Measurements from ENCODE around the gene SERPINE2. TPM values are rescaled to one million over a fixed set of nuclear protein-coding genes. Genes with fewer than 3 reads are reported as not detected.

The SERPINE2 gene
- total RNA-seq = 7.4 and 17.6 TPM in 2 replicates

GRCh38 chr2:224039080-224039769, at the start of gene SERPINE2:
Gene SERPINE2, minus strand, starts transcription at chr2:224039286. Its CDS starts 37,386 bp downstream, at chr2:224001900.

GRCh38 chr2:223957092-223957851, 81.8 kb downstream of the SERPINE2 start, which contains the start of gene MRPL44:
Gene MRPL44, plus strand, starts transcription at chr2:223957463. Its CDS starts 10 bp downstream, at chr2:223957473.

GRCh38 chr2:223944703-223945531, 94.2 kb downstream of the SERPINE2 start, which contains the start of gene WDFY1:
Gene WDFY1, minus strand, starts transcription at chr2:223945335. Its CDS starts 51 bp downstream, at chr2:223945284.

Other genes starting within 250 kb of the SERPINE2 start
- 2.3 and 5.7 TPM in 2 replicates for gene AP1S3, start 201.7 kb downstream of the SERPINE2 start, total RNA-seq
- 94.9 and 161 TPM in 2 replicates for gene WDFY1, start 94.0 kb downstream of the SERPINE2 start, total RNA-seq
- gene MRPL44, start 81.8 kb downstream of the SERPINE2 start, total RNA-seq = 24.4 and 26.8 TPM in 2 replicates